Gastroesophageal sphincter (tissue), 3 donors: Measurements from ENCODE around the gene PRELP.

Experiments
- POLR2A ChIP-seq, 2 donors: fragments of 450-650 bp; IDR thresholded peaks; one replicate each; pipeline ENCODE4 v1.6.1; 2017; ENCODE audit warnings: antibody characterized with exemption in 2 of 2, mild to moderate bottlenecking in 2 of 2, moderate library complexity in 1 of 2
- POLR2AphosphoS5 ChIP-seq: sonication (generic); formaldehyde crosslinking; IDR thresholded peaks from one replicate; pipeline ENCODE4 v1.6.1; 2017; ENCODE audit warnings: antibody characterized with exemption
- TF ChIP-seq, protein P1 (sequence below), 4 experiments: fragments of 200-600 bp in 2 of 4; fragments of 450-650 bp in 2 of 4; sonication (generic) in 1 of 4; IDR thresholded peaks; one replicate each; pipeline ENCODE4 v1.5.1; 2017 to 2019; ENCODE audit warnings: antibody characterized with exemption in 4 of 4, mild to moderate bottlenecking in 2 of 4, moderate library complexity in 2 of 4

DNA sequence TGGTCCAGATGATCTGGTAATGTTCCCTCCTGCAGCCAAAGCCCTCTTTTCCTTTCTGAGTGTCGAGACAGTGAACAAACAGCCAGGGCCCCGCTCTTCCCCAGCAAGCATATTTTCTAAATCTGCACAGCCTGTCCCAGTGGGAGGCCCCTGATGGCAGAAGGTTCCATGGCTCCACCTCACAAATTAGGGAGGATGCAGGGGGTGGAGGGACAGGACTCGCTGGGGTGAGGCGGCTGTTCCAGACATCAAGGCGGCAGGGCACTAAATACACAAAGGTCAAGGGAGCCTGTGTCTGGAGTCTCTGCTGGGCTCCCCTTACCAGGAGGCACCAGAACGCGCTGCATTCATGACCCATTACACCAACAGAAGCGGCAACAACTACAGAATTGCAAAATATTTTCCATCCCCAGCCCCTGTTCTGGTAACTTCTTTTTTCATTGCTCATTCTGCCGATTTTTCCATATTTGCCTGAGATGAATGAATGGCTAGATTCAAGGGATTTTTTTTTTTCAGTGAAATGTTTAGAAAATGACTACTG lies 27.0 kb upstream of the PRELP start:
- TF ChIP-seq, protein P1, sequence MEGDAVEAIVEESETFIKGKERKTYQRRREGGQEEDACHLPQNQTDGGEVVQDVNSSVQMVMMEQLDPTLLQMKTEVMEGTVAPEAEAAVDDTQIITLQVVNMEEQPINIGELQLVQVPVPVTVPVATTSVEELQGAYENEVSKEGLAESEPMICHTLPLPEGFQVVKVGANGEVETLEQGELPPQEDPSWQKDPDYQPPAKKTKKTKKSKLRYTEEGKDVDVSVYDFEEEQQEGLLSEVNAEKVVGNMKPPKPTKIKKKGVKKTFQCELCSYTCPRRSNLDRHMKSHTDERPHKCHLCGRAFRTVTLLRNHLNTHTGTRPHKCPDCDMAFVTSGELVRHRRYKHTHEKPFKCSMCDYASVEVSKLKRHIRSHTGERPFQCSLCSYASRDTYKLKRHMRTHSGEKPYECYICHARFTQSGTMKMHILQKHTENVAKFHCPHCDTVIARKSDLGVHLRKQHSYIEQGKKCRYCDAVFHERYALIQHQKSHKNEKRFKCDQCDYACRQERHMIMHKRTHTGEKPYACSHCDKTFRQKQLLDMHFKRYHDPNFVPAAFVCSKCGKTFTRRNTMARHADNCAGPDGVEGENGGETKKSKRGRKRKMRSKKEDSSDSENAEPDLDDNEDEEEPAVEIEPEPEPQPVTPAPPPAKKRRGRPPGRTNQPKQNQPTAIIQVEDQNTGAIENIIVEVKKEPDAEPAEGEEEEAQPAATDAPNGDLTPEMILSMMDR (IDR thresholded peaks at IDR 0.05), result no peak
- TF ChIP-seq POLR2A (IDR thresholded peaks at IDR 0.05) (no peak), POLR2AphosphoS5 (peak; percentile 27)
